Posterior vena cava (tissue), 2 donors: Measurements from ENCODE around the gene CPN1. TPM values are rescaled to one million over a fixed set of nuclear protein-coding genes. Genes with fewer than 3 reads are reported as not detected.
"Not testable (repeated sequence)": the region's sequence is repeated elsewhere in the genome, so short reads cannot be mapped to it uniquely, and the experiment has no call there.

Experiments used
- DNase-seq: peaks from one replicate; pipeline ENCODE4 v3.0.0-alpha.2; 2020; ENCODE audit warnings: low spot score
- intact Hi-C, 2 donors: fragments of 100-400 bp; cut with DNase I; formaldehyde crosslinking; loops; one replicate each; pipeline versions ENCODE4 v1.14.1 to v1.14.2; 2022 to 2023
- total RNA-seq, 2 donors: library from RNA; stranded (reverse); fragmentation: NEBNext Ultra II Directional; extraction: Animal tissue kit (Norgen Biotek cat#: 25700); gene quantifications; one replicate each; pipeline ENCODE4 v1.2.1, GENCODE V29; 2021
- donor health status: DM: yes; HTN: yes; CAD: no.
- donor health status: DM: yes; HTN: yes; CAD: no.

Gene CPN1
- total RNA-seq, 2 donors from 2014 or later, result not detected

GRCh38 chr10:100085596-100085995 lies 3.9 kb upstream of the CPN1 start:
- DNase-seq, result no peak
- intact Hi-C loops, result no loop called here

DNA sequence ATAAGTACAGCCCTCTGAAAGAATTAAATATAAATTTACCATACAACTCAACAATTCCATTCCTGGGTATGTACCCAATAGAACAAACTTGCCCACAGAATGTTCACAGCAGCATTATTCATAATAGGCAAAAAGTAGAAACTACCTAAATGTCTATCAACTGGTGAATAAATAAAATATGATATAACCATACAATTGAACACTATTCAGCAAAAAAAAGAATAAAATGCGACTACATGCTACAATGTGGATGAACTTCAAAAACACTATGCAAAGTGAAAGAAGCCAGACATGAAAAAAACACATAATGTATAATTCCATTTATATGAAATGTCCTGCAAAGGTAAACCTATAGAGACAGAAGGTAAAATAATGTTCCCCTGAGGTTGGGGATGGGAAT lies 2.0 kb upstream of the CPN1 start:
- intact Hi-C loops, result no loop called here
- DNase-seq, result no peak

DNA sequence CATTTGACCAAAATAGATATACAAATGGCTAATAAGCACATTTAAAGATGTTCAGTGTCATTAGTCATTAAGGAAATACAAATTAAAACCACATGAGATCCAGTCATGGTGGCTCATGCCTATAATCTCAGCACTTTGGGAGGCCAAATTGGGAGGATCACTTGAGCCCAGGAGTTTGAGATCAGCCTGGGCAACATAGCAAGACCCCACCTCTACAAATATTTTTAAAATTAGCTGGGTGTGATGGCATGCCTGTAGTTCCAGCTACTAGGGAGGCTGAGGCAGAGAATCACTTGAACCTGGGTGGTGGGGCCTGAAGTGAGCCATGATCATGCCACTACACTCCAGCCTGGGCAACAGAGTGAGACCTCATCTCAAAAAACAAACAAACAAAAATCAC lies 607 bp upstream of the CPN1 start:
- intact Hi-C loops, DNase-seq: not testable (repeated sequence)

DNA sequence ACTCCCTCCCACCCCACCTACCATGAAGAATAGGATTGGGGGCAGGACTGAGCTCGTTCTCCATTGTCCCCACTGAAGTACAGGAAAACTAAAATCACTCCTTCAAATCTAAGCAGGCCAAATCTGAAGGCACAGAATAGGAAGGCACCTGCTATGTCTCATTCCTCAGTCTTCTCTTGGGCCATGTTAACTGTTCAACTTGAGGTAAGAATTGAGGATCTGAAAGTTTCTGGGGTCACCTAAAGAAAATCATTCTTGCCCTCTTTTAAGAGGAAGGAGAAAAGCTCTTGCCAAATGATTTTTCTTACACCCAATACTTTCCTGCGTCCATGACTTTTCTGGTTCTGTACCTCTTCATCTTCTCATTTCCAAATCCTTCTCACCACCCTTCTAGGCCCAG lies 4.9 kb downstream of the CPN1 start:
- intact Hi-C loops, result no loop called here
- DNase-seq, result no peak

DNA sequence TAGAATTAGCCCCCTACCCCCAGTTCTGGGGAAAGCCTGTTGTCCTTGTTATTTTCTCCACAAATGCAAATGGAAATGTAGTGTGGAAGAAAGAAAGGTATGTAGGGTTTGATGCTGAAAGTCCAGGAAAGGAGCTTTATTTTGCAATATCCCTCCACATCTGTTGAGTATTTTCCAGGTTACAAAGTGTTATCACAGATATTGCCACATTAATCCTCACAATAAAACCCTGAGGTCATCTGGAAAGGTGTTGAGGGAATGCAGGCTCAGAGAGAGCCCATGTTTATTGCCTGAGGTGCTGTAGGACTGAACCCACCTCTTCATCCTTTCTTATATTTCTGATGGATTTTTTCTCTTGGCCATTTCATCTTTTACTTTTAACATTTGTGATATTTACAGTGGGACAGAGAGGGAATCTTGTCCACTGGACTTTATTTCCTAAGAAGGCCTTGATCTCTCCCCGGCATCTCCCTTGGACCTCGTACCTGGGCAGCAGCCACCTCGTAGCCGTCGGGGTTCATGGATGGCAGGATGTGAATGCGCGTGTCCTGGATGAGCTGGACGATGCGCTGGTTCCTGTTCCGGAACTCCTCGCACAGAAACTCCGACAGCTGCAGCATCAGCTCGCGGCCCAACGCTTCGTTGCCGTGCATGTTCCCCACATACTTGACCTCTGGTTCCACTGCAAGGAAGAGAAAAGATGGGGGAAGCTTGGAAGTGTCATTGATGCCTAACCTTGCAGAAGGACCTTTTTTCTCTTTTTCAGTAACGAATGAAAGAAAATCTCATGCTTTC lies 6.0 kb downstream of the CPN1 start:
- DNase-seq, result no peak
- intact Hi-C loops, result no loop called here

- intact Hi-C loops, result no loop called here
- DNase-seq, result no peak
Measured at GRCh38 chr10:100072514-100072913, 9.2 kb downstream of the CPN1 start.

- no peak for DNase-seq
- intact Hi-C loops, result no loop called here
Measured at GRCh38 chr10:100071529-100071928, 10.1 kb downstream of the CPN1 start.

DNA sequence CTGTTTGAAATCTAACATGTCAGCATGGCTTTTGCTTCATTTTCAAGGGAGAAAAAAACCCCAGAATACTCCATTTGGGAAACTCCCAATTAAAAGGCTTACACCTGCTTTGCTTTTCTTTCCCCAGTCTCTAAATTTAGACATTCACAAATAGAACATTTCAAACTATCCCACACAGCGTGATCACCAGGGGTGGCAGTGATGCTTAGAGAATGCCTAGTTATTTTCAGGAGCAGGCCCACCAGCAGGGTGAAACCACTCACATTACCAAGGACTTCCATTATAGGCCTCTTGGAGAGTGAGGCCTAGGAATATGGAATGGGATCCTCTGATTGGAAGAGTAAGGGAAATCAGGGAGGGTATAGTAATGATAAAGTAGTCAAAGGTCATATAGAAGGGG lies 14.2 kb downstream of the CPN1 start:
- DNase-seq, result no peak
- intact Hi-C loops, result no loop called here

DNA sequence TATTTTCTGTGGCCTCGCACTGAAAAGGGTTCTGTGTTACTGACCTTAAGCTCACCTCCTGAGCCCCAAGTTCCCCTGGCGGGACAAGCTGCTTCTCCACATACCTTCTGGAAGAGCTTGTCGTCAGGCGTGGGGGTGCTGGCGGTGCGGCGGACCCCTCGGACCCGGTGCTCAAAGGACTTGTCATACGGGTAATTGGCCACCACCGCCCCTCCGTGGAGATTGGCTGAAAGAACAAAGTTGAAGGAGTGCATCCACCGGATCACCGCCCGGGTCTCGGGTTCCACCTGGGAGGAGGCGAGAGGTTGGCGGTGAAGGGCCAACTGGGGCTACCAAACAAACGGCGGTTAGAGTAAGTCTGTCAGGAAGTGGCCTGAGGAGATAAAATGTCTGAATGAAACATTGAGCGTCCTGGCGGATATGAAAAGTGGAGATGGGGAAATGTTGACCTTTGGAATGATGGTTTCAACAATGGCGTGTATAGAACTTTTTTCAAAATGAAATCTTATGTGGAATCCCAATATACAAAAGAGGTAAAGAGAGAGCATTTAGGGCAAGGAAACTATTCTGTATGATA lies 16.5 kb downstream of the CPN1 start:
- intact Hi-C loops, result no loop called here
- peak; percentile 72 for DNase-seq

GRCh38 chr10:100061401-100061800 lies 20.3 kb downstream of the CPN1 start:
- intact Hi-C loops, result no loop called here
- DNase-seq, result no peak

- intact Hi-C loops, result no loop called here
- no peak for DNase-seq
Measured at GRCh38 chr10:100057948-100058347, 23.7 kb downstream of the CPN1 start.

DNA sequence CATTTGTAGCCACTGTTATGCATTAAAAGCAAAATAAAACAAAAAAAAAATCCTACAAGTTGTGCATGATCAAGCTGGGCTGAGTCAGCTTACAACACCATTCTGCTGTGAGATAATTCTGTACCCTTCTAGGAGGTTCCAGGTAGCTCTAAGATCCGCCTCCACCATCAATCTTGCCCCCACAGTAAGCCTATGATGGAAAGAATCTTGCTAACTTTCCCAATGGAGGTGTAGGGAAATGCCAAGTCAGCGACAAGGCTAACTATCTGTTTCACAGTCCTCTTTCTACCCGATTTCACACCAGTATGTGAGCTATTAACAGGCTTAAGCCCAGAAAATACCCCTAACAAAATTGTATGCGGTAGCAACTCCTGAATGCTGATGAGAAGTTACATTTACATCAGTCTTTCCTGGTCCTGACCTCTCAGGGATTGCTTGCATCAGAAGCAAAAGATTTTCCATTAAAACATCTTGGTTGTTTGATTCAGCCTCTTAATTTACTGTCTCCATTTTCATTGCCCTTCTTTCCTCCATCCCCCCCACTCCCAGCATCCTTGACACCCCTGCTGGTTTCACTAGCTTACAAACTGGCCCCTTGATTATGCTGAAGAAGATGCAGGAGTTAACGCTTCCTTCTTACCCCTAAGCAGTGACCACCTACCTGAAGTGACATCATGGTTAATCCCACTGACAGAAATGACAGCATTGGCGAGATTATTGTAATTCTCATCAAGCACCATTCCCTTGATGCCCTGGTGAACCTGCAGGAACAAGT lies 27.8 kb downstream of the CPN1 start:
- intact Hi-C loops, result no loop called here
- no peak for DNase-seq

GRCh38 chr10:100046021-100046486 lies 35.6 kb downstream of the CPN1 start:
- intact Hi-C loops, result loop anchor here in 1 of 2 donors (5.0 kb wide), 1 partner anchor 199 kb away; no protein-coding TSS in a partner anchor
- DNase-seq, result peak; percentile 96

GRCh38 chr10:100045592-100045991 lies 36.1 kb downstream of the CPN1 start:
- intact Hi-C loops, result loop anchor here (2.0 to 5.0 kb wide), 2 partner anchors 198 to 201 kb away; no protein-coding TSS in a partner anchor
- DNase-seq, result no peak

- DNase-seq, result peak; percentile 79
- intact Hi-C loops, result loop anchor here in 1 of 2 donors (2.0 kb wide), 1 partner anchor 199 kb away; no protein-coding TSS in a partner anchor
Measured at GRCh38 chr10:100043796-100044195, 37.9 kb downstream of the CPN1 start.

- intact Hi-C loops, result no loop called here
- no peak for DNase-seq
Measured at GRCh38 chr10:100043344-100043743, 38.3 kb downstream of the CPN1 start.

DNA sequence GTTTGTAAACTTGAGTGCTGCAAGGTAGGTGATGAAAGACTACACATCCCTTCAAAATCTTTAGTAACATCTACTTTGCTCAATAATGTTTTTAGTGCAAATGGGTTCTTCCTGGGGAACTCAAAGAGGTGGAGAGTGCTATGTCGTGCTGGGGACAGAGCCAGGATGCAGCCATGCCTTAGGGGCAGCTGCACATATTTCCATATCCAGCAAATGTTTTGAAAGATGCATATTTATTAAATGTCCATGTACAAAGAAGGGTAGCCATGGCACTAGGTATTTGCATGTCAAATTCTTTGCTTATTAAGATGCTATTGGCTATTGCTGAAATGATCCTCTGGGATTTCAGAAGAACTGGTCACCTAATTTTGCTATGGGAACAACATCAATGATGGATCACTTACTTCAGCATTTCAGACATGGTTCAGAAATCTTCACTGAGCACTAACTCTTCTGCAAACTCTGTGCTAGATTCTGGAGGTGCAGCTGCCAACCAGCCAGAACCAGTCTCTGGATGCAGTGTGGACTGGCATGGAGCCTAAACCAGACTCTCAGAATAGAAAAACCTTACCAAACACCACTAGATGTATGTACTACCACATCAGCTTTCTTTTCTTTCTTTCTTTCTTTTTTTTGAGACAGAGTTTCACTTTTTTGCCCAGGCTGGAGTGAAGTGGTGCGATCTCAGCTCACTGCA lies 40.2 kb downstream of the CPN1 start:
- DNase-seq, result peak; percentile 31
- intact Hi-C loops, result no loop called here

DNA sequence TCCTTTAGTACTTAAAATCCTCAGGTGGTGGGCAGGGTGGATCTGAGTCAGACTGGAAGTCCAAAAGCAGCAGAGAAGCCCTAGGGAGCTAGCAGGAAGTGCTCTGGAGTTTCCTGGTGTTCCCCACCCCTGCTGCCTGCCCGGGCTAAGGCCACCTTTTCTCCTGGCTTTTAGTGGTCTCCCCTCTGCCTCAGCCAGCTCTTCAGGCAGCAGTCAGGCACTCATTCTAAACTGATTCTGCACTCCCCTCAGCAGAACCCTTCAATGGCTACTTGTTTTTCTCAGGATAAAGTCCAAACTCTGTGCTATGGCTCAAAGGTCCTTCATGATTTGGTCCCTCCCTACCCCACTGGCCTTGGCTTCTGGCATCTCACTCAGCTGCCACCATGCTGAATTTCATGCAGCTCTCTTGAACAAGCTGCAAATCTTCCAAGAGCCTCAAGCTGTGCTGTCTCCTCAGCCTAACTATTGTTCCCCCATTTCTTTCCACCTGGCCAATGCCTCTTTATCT lies 43.1 kb downstream of the CPN1 start:
- intact Hi-C loops, result no loop called here

GRCh38 chr10:100037758-100038315 lies 43.8 kb downstream of the CPN1 start:
- DNase-seq, result peak; percentile 28
- intact Hi-C loops, result no loop called here

More for the DNA sequence above, 43.1 kb downstream of the CPN1 start:
- peak; percentile 36 for DNase-seq
